KOPT-K1 (cell line): ENCODE results near the gene L3MBTL4.

ENCODE experiments used
- H3K27ac ChIP-seq: fragments of 200-600 bp; sonication (generic); 2 replicates; pipeline ENCODE4 v1.5.1; 2016; ENCODE audit warnings: antibody characterized with exemption, mild to moderate bottlenecking, low read depth, low read length; ENCODE audit not compliant: poor library complexity, severe bottlenecking
- H3K36me3 ChIP-seq: fragments of 200-600 bp; sonication (generic); 2 replicates; pipeline ENCODE4 v1.5.1; 2017; ENCODE audit warnings: antibody characterized with exemption, mild to moderate bottlenecking, low read length, moderate library complexity; ENCODE audit not compliant: insufficient read depth
- H3K9me3 ChIP-seq: fragments of 200-600 bp; sonication (generic); 2 replicates; pipeline ENCODE4 v1.5.1; 2017; ENCODE audit warnings: antibody characterized with exemption, low read length, mild to moderate bottlenecking; ENCODE audit not compliant: insufficient read depth, poor library complexity, severe bottlenecking

The L3MBTL4 gene

GRCh38 chr18:6239716-6240115 lies 175.0 kb downstream of the L3MBTL4 start:
- no peaks in the 10 kb centered on the region for H3K9me3 ChIP-seq
- no peaks in the 10 kb centered on the region for H3K36me3 ChIP-seq
- H3K27ac ChIP-seq: no peak overlapping the region

GRCh38 chr18:6236258-6236657 lies 178.5 kb downstream of the L3MBTL4 start:
- no peaks in the 10 kb centered on the region for H3K9me3 ChIP-seq
- H3K36me3 ChIP-seq: no peaks in the 10 kb centered on the region
- no peak overlapping the region for H3K27ac ChIP-seq

GRCh38 chr18:6222271-6222670 lies 192.4 kb downstream of the L3MBTL4 start:
- no peak overlapping the region for H3K27ac ChIP-seq
- no peaks in the 10 kb centered on the region for H3K36me3 ChIP-seq
- H3K9me3 ChIP-seq: no peaks in the 10 kb centered on the region

- H3K36me3 ChIP-seq: no peaks in the 10 kb centered on the region
- no peaks in the 10 kb centered on the region for H3K9me3 ChIP-seq
- no peak overlapping the region for H3K27ac ChIP-seq
Measured at GRCh38 chr18:6221602-6222014, 193.1 kb downstream of the L3MBTL4 start.

GRCh38 chr18:6220129-6220528 lies 194.6 kb downstream of the L3MBTL4 start:
- Histone ChIP-seq H3K9me3 (no peaks in the 10 kb centered on the region), H3K27ac (no peak overlapping the region), H3K36me3 (no peaks in the 10 kb centered on the region)

DNA sequence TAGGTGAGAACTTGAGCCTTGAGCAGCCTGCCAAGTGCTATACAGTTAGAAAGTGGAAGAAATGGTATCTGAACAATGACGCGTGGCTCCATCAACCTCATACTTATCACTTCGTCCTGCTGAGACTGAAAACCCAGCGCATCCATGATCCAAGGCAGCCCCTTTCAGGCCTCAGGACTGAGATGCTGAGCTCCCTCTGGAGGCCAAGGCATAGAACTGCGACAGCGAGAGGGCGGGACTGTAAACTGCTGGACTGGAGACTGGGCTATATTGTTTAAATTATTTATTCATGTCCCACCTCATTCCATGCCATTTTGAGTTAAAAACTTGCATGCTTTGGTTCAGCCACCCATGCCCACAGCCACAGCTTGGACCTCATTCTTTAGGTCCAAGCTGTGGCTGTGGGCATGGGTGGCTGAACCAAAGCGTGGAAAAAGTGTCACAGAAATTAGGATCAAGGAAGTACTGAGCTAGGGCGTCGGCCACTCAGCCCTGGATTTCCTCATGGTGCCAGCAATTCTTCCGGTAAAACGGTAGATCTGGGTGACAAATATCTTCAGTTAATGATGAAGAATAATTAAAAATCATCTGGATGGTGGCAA lies 195.5 kb downstream of the L3MBTL4 start:
- H3K36me3 ChIP-seq: no peaks in the 10 kb centered on the region
- H3K9me3 ChIP-seq: no peaks in the 10 kb centered on the region
- H3K27ac ChIP-seq: no peak overlapping the region

DNA sequence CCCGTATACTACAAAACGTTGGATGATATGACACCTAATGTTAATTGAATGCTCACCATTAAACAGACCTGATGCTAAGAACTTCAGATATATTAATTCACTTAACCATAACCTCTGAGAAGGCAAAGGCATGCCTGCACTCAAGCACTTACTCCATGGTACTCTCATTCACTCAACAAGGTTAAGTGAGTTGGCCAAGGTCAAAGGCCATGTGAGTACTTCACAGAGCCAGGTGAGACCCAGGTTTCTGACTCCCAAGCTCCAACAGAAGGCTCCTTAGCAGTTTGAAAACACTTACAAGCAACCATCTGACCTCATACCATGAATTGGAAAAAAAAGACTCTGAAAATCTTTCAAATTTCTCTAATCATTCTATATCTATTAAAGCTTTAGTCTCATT lies 198.8 kb downstream of the L3MBTL4 start:
- H3K9me3 ChIP-seq: no peaks in the 10 kb centered on the region
- H3K27ac ChIP-seq: no peak overlapping the region
- H3K36me3 ChIP-seq: no peaks in the 10 kb centered on the region

GRCh38 chr18:6211174-6211504 lies 203.6 kb downstream of the L3MBTL4 start:
- no peaks in the 10 kb centered on the region for H3K9me3 ChIP-seq
- H3K36me3 ChIP-seq: no peaks in the 10 kb centered on the region
- H3K27ac ChIP-seq: no peak overlapping the region

DNA sequence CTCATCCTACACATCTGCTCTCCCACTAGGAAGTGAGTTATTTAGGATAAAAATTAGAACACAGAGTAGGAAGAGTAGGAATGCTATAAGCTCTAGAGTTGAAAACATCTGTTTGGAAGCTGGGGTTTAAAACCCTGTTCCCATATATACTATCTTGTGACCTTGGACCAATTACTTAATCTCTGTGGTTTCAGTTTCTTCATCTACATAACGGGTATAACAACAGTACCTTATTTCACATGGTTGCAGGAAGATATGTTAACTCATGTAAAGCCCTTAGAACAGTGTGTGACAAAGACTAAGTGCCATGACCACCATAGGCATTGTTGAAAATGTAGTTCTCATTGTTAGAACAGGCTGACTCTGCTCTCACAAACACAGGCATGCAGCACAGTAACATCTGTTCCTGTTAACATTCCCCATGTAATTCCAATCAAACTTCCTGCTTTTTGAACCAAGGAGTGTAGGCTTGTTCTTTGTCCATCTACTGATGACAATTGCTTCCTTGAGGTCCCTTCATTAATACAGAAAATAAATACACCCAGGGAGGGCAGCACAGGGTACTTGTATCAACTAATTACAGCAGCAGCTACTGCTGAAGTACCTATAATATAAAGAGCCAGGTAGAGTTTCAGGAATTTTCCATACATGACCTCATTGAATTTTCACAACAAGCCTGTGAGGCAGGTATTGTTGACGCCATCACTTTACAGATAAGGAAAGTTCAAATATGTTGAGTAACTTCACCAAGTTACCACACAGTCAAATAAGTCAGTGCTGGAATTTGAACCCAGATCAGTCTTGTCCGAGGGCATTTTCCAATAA lies 204.2 kb downstream of the L3MBTL4 start:
- Histone ChIP-seq H3K36me3 (no peaks in the 10 kb centered on the region), H3K27ac (no peak overlapping the region), H3K9me3 (no peaks in the 10 kb centered on the region)

DNA sequence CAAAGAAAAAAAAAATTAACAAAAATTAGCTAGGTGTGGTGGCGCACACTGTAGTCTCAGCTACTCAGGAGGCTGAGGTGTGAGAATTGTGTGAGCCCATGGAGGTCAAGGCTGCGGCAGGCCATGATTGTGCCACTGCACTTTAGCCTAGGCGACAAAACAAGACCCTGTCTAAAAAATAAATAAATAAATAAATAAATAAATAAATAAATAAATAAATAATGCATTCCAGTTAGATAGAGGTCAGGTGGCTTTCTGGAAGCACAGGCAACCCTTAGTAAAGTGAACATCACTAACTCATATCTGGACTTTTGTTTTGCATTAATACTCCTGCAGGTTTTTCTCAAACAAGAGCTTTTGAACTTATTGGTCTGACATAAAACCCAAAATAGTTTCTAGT lies 206.8 kb downstream of the L3MBTL4 start:
- Histone ChIP-seq H3K27ac (no peak overlapping the region), H3K36me3 (no peaks in the 10 kb centered on the region), H3K9me3 (no peaks in the 10 kb centered on the region)

GRCh38 chr18:6207116-6207515 lies 207.6 kb downstream of the L3MBTL4 start:
- no peaks in the 10 kb centered on the region for H3K9me3 ChIP-seq
- no peak overlapping the region for H3K27ac ChIP-seq
- no peaks in the 10 kb centered on the region for H3K36me3 ChIP-seq

DNA sequence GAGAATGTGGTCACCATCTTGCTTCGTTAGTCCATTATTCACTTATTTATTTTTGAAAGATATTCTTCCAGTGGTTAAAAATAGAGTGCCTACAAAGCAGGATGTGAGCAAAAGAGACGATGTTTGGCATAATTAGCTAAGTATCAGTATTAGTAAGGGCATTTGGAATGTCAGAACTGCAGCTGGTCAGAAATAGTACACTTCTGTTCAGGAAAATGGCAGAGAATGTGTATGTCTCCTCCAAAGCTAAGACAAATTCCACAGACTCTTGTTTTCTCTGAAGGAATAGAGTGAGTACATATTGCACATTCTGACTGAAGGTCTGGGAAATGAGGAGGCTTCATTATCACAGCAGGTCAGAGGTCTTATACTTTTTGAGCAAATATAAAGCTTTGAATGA lies 209.0 kb downstream of the L3MBTL4 start:
- no peaks in the 10 kb centered on the region for H3K36me3 ChIP-seq
- no peak overlapping the region for H3K27ac ChIP-seq
- H3K9me3 ChIP-seq: no peaks in the 10 kb centered on the region

- Histone ChIP-seq H3K36me3 (no peaks in the 10 kb centered on the region), H3K9me3 (no peaks in the 10 kb centered on the region), H3K27ac (no peak overlapping the region)
Measured at GRCh38 chr18:6204476-6204875, 210.2 kb downstream of the L3MBTL4 start.

- no peaks in the 10 kb centered on the region for H3K9me3 ChIP-seq
Measured at GRCh38 chr18:6203791-6204190, 210.9 kb downstream of the L3MBTL4 start.

DNA sequence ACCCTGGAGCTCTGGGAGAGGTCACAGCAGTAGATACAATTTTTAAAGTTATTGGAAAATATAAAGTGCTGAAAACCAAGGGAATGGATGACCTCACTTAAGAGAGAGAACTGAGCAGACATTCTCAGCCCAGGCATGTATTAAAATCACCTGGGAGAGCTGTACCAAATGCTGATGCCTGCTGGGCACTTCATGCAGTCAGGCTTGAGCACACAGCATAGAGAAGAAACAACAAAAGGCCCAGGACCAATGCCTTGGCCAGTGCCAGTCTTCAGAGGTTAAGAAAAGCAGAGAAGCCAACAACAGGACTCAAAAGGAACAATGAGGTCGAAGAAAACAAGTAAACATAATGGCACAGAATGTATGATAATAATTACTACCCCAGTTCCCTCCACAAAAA lies 211.8 kb downstream of the L3MBTL4 start:
- Histone ChIP-seq H3K36me3 (no peaks in the 10 kb centered on the region), H3K27ac (no peak overlapping the region), H3K9me3 (no peaks in the 10 kb centered on the region)

More at GRCh38 chr18:6203791-6204190, 210.9 kb downstream of the L3MBTL4 start:
- Histone ChIP-seq H3K27ac (no peak overlapping the region), H3K36me3 (no peaks in the 10 kb centered on the region)

GRCh38 chr18:6200204-6200774 lies 214.4 kb downstream of the L3MBTL4 start:
- Histone ChIP-seq H3K9me3 (no peaks in the 10 kb centered on the region), H3K27ac (no peak overlapping the region), H3K36me3 (no peaks in the 10 kb centered on the region)
